ENCODE data around the gene ANKFY1.

GRCh38 chr17:4248504-4249277 is 15.1 kb downstream of the ANKFY1 start:
- TF ChIP-seq CTCF (IDR thresholded peaks at IDR 0.05; ENCODE audit: low read depth, low read length) (no peak), EZH2phosphoT487 (IDR thresholded peaks at IDR 0.05; ENCODE audit: low read depth) (no peak)
